Measurements from ENCODE around the gene VMP1.
"Not testable (repeated sequence)": the region's sequence is repeated elsewhere in the genome, so short reads cannot be mapped to it uniquely, and the experiment has no call there.

Gene VMP1

DNA sequence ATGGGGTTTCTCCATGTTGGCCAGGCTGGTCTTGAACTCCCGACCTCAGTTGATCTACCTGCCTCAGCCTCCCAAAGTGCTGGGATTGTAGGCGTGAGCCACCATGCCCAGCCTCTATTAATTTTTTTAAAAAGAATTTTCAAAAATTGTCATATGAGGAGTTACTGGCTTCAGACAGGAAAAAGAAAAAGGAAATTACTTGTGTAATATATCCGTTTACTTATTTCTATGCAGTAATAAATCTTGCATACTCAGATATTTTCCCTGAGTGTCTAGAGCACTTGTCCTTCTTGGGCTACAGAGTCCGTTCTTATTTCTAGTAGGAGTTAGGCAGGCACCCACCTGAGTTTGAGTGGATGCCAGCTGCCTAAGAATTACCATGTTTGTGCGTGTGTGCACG, 85.8 kb downstream of the VMP1 start:
- in situ Hi-C loops (cut with HindIII; ENCODE audit: low sequenced_read_pairs): no loop called here
- TF ChIP-seq, protein P1, sequence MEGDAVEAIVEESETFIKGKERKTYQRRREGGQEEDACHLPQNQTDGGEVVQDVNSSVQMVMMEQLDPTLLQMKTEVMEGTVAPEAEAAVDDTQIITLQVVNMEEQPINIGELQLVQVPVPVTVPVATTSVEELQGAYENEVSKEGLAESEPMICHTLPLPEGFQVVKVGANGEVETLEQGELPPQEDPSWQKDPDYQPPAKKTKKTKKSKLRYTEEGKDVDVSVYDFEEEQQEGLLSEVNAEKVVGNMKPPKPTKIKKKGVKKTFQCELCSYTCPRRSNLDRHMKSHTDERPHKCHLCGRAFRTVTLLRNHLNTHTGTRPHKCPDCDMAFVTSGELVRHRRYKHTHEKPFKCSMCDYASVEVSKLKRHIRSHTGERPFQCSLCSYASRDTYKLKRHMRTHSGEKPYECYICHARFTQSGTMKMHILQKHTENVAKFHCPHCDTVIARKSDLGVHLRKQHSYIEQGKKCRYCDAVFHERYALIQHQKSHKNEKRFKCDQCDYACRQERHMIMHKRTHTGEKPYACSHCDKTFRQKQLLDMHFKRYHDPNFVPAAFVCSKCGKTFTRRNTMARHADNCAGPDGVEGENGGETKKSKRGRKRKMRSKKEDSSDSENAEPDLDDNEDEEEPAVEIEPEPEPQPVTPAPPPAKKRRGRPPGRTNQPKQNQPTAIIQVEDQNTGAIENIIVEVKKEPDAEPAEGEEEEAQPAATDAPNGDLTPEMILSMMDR (IDR thresholded peaks at IDR 0.05; ENCODE audit: low read depth, low read length): no peak
- no peak overlapping the region for H3K4me3 ChIP-seq (ENCODE audit: low read depth, low read length)
- no peak for DNase-seq (ENCODE audit: low read depth, low spot score)

DNA sequence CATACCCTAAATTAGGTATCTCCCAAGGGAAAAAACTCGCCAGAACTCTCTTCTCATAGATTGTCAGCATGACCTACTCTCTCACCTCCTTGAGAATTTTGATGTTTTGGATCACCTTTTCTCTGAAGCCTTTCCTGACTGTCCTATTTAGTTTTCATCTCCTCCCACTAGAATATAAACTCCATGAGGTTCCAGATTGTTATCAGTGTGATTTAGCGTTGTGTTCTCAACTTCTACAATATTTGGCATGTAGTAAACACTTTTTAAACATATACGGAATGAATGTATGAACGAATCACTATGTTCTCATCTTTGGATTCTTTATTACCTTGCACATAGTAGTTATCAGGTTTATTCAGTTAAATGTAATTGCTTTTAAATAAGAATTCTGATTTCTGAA, 88.7 kb downstream of the VMP1 start:
- H3K4me3 ChIP-seq (ENCODE audit: low read depth, low read length): no peak overlapping the region
- in situ Hi-C loops (cut with HindIII; ENCODE audit: low sequenced_read_pairs): no loop called here
- DNase-seq (ENCODE audit: low read depth, low spot score): no peak
- TF ChIP-seq, protein P1 (IDR thresholded peaks at IDR 0.05; ENCODE audit: low read depth, low read length): no peak

DNA sequence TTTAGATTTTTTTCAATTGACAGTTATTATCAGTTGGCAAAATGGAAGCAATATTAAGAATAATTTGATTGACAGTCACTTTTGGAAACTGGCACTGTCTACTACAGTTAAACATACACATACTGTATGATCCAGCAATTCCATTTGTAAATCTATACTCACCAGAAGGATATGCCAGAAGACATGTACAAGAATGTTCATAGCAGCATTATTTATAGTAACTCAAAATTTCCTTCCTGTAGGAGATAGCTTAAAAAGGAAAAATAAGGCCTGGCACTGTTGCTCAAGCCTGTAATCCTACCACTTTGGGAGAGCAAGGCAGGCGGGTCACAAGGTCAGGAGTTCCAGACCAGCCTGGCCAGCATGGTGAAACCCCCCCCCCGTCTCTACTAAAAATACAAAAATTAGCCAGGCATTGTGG, 89.3 kb downstream of the VMP1 start:
- DNase-seq (ENCODE audit: low read depth, low spot score): no peak
- in situ Hi-C loops (cut with HindIII; ENCODE audit: low sequenced_read_pairs): no loop called here
- TF ChIP-seq, protein P1 (IDR thresholded peaks at IDR 0.05; ENCODE audit: low read depth, low read length): no peak
- H3K4me3 ChIP-seq (ENCODE audit: low read depth, low read length): no peak overlapping the region

DNA sequence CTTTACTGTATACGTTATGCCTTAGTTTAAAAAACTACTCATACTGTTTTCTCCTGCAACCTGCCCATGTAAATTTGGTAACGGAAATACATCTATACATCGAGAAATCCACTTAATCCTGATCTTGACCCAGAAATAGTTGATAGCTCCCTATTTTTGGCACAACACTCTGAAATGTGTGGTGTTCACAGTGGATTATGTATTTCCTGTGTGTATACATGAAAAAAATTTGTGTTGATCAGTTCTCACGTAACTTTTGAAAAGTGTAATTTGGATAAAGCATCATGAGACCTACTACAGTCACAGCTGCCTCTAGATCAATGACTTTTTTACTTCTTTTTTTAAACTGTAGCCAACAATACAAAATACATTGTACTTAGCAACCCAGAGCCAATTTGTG, 90.7 kb downstream of the VMP1 start:
- H3K4me3 ChIP-seq (ENCODE audit: low read depth, low read length): no peak overlapping the region
- TF ChIP-seq, protein P1 (IDR thresholded peaks at IDR 0.05; ENCODE audit: low read depth, low read length): no peak
- DNase-seq (ENCODE audit: low read depth, low spot score): no peak
- in situ Hi-C loops (cut with HindIII; ENCODE audit: low sequenced_read_pairs): no loop called here

DNA sequence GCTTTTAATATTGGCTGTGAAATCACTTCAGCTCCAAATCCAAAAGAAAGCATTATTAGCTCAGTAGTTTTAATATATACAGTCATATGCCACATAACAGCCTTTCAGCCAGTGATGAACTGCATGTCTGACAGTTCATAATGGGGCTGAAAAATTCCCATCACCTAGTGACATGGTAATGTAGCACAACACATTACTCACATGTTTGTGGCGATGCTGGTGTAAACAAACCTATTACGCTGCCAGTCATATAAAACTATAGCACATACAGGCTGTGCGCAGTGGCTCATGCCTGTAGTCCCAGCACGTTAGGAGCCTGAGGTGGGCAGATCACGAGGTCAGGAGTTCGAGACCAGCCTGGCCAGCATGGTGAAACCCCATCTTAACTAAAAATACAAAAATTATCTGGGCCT, 93.1 kb downstream of the VMP1 start:
- no peak for DNase-seq (ENCODE audit: low read depth, low spot score)
- TF ChIP-seq, protein P1 (IDR thresholded peaks at IDR 0.05; ENCODE audit: low read depth, low read length): no peak
- in situ Hi-C loops (cut with HindIII; ENCODE audit: low sequenced_read_pairs): no loop called here
- no peak overlapping the region for H3K4me3 ChIP-seq (ENCODE audit: low read depth, low read length)

DNA sequence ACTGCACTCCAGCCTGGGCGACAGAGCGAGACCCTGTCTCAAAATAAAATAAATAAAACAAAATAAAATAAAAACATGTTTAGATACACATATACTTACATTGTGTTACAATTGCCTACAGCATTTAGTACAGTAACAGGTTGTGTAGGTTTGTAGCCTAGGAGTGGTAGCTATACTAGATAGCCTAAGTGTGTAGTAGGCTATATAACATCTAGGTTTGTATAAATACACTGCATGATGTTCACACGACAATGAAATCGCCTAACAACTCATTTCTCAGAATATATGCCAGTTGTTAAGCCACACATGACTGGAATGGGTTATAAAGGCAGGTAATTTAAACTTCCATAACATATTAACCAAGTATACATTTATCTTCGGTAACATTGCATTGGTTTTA, 94.7 kb downstream of the VMP1 start:
- no peak for DNase-seq (ENCODE audit: low read depth, low spot score)
- TF ChIP-seq, protein P1 (IDR thresholded peaks at IDR 0.05; ENCODE audit: low read depth, low read length): no peak
- no peak overlapping the region for H3K4me3 ChIP-seq (ENCODE audit: low read depth, low read length)
- in situ Hi-C loops (cut with HindIII; ENCODE audit: low sequenced_read_pairs): no loop called here

DNA sequence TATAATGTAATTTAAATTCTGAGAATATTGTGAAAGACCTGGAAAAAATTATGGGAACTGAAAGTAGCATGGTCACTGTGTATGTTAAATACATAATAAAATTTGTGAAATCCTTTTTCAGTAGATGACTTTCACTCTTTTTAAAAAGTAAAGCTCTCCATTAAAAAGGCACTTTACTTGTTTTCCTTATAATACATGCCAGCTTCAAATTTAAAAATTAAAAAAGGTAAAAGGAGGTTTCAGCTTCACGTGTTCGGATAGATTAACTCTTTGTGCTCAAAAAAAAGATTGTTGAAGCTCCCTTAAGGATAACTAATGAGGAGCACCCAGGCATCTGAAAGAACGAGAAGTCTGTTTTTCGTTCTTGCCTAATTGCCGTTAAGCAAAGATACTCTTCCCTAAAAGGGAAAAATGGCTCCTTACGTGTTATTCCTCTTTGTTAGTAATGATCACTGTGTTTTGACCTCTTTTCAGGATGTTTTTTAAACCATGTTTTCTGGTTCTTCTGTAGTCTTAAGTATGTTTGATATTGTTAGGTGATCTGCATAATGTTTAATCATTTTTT, 97.5 kb downstream of the VMP1 start:
- TF ChIP-seq, protein P1 (IDR thresholded peaks at IDR 0.05; ENCODE audit: low read depth, low read length): no peak
- in situ Hi-C loops (cut with HindIII; ENCODE audit: low sequenced_read_pairs): no loop called here
- H3K4me3 ChIP-seq (ENCODE audit: low read depth, low read length): no peak overlapping the region
- DNase-seq (ENCODE audit: low read depth, low spot score): no peak

DNA sequence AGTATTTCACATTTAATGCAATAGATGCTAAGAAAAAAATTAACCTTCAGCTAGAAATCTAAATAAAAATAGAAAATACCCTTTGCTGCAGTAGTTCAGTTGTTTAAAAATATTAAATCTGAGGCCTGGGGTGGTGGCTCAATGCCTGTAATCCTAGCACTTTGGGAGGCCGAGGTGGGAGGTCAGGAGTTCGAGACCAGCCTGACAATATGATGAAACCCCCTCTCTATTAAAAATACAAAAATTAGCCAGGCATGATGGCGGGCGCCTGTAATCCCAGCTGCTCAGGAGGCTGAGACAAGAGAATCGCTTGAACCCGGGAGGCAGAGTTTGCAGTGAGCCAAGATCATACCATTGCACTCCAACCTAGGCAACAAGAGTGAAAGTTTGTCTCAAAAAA, 98.9 kb downstream of the VMP1 start:
- DNase-seq (ENCODE audit: low read depth, low spot score); in situ Hi-C loops (cut with HindIII; ENCODE audit: low sequenced_read_pairs); H3K4me3 ChIP-seq (ENCODE audit: low read depth, low read length): not testable (repeated sequence)

All from astrocyte of the spinal cord (primary cell).